ENCODE measurements around the gene ANKUB1. TPM values are rescaled to one million over a fixed set of nuclear protein-coding genes. Genes with fewer than 3 reads are reported as not detected.

Gene ANKUB1
- total and polyA plus RNA-seq, 9 of the 15 experiments (the other 6 are each of a cell fraction or from before 2014, with no cell fraction given): not detected

GRCh38 chr3:149832086-149832485, 39.7 kb upstream of the ANKUB1 start:
- Histone ChIP-seq H4K20me1 (replicated peaks; ENCODE audit: control insufficient read depth, insufficient read depth, low read length) (no peaks in the 10 kb centered on the region), H3K27ac (ENCODE audit: extremely low read depth, low read depth, low read length) (no peak overlapping the region), H3K36me3 (ENCODE audit: control insufficient read depth, insufficient read depth, low read length) (no peaks in the 10 kb centered on the region), H3K4me2 (ENCODE audit: insufficient read depth, low read length) (no peak overlapping the region), H3K9me1 (ENCODE audit: control insufficient read depth, insufficient read depth, low read length) (no peaks in the 10 kb centered on the region), H2AFZ (ENCODE audit: low read depth, low read length) (no peak overlapping the region), H3K9me3 (replicated peaks; ENCODE audit: control insufficient read depth, insufficient read depth, low read depth, low read length) (peaks cover 7% of the 10 kb centered on the region), H3K9ac (ENCODE audit: insufficient read depth in 1 of 2, low read depth in 2 of 2, low read length in 2 of 2) (no peak overlapping the region), H3K79me2 (ENCODE audit: control insufficient read depth, insufficient read depth, low read length) (0 out of 3 replicates have a peak, but pooled peaks cover 4% of the 10 kb centered on the region), H3K27me3 (ENCODE audit: control insufficient read depth in 2 of 2, insufficient read depth in 2 of 2, low read length in 2 of 2) (no peaks in the 10 kb centered on the region), H3K4me1 (replicated peaks in 1 of 2; ENCODE audit: control insufficient read depth in 2 of 2, insufficient read depth in 2 of 2, low read length in 2 of 2) (no peaks in the 10 kb centered on the region), H3K4me3 (no peak overlapping the region)
- FAIRE-seq (no peak), DNase-seq (ENCODE audit: extremely low read depth in 1 of 4, low spot score in 3 of 4) (no peak), ATAC-seq (no peak)
- WGBS (ENCODE audit: insufficient coverage, low coverage, missing lambda C conversion rate): 11% methylated on average over 1 of the region's 1 CpG
- ChIA-PET CTCF (ENCODE audit: low intra/inter-chr PET ratio) (no interaction called here), POLR2A (no interaction called here)
- BruUV-seq (replicated peaks): no TSS peak
- in situ Hi-C loops (cut with MboI) (no loop called here), intact Hi-C loops (cut with micrococcal nuclease) (no loop called here)
- TF ChIP-seq SNAPC5 (CRISPR knock-in tag; IDR thresholded peaks at IDR 0.05) (no peak), SIN3A (IDR thresholded peaks at IDR 0.05; ENCODE audit: borderline replicate concordance in 2 of 2, control insufficient read depth in 1 of 2, low read depth in 2 of 2, low read length in 2 of 2) (no peak), ZNF740 (CRISPR knock-in tag; IDR thresholded peaks at IDR 0.05) (no peak), ZNF740 (tag; IDR thresholded peaks at IDR 0.05) (no peak), TOE1 (IDR thresholded peaks at IDR 0.05; ENCODE audit: borderline replicate concordance) (no peak), TOE1 (CRISPR knock-in tag; IDR thresholded peaks at IDR 0.05; ENCODE audit: borderline replicate concordance, low read depth) (no peak), SREBF2 (CRISPR knock-in tag; IDR thresholded peaks at IDR 0.05) (no peak), NR2C1 (IDR thresholded peaks at IDR 0.05) (no peak), NR2C1 (tag; IDR thresholded peaks at IDR 0.05) (no peak), ZNF384 (IDR thresholded peaks at IDR 0.05; ENCODE audit: low read depth, low read length) (no peak), HNRNPLL (IDR thresholded peaks at IDR 0.05; ENCODE audit: low read depth, low read length, poor library complexity, severe bottlenecking) (no peak), CREBBP (IDR thresholded peaks at IDR 0.05; ENCODE audit: low read depth, low read length) (no peak)
